ENCODE data around the gene ADAMTS17.

DNA sequence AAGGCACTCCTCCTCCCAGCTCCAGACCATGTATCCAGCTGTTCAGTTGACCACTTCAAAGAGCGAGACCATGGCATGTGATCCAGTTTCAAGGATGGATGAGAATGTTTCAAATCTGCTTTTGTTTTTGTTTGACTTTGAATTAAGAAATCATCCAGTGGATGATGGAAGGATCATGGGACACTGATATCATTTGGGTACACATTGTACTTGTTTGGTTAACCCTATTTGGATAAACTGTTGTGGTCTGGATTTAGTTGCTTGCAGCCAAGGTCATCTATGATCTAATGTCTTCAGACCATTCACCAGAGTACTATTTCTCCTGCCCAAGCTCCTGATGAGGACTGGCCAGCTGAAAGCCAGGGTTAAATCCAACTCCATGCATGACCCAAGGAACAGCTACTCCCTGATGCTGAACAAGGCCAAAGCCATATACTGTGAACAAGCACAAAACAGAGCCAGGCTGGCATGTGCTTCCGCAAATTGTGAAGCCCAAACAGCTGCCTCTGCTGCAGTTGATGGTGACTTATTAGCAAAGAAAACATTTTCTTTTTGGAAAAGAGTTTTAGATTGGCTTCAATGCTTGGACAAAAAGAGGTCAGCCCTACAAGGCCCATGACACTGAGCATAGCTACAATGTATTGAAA lies 5.2 kb upstream of the ADAMTS17 start:
- TF ChIP-seq CTCF (IDR thresholded peaks at IDR 0.05) (no peak), POLR2AphosphoS5 (IDR thresholded peaks at IDR 0.05; ENCODE audit: low read depth, low read length) (no peak), REST (IDR thresholded peaks at IDR 0.05; ENCODE audit: insufficient read depth in 1 of 2, low read depth in 2 of 2, low read length in 1 of 2) (no peak), TCF7L2 (IDR thresholded peaks at IDR 0.05; ENCODE audit: low read depth, low read length) (no peak)
